ENCODE results near the gene PXN. TPM values are rescaled to one million over a fixed set of nuclear protein-coding genes. Genes with fewer than 3 reads are reported as not detected.

PXN gene
- total and polyA plus RNA-seq, 2 of the 13 experiments (the other 11 are each of a cell fraction or from before 2014, with no cell fraction given), result 13.6 to 14.2 TPM

DNA sequence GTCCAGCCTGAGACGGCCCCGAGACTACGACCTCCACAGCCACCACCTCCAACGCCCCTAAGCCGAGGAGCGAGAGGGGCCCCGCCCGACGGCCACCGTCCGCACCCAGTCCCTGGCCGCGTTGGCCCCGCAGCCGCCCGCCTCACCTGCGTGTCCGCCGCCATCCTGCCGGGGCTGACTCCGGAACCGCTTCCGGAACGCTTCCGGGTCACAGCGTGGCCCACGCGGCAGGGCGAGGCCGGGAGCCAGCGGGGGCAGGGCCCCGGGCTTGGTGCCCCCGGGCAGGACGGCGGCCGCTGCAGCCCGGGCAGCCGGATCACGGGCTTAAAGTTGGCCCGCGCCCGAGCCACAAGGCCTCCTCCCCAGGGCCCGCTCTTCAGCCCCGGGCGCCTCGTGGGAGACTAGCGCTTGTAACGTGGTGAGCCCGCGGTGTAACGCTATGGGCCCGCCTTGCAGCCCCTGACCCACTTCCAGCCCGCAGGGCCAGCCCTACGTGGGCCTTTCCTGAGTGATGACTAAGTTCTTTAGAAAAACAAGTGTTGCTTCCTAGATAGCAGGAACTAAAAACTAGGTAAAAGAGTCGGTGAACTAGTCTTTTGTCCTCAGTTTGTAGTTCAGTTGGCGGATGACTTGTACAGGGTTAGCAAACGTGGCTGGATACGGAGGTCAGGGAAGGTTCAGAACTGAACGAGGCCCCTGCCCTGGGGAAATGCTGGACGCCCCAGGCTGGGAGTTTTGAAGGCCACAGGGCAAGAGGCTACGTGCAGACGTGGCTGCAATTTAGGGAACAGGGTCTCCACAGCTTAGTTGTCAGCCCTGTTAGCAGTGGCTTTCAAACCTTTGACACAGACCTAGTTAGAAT, 70.8 kb downstream of the PXN start, which contains the start of gene GCN1 (continued):
- TF ChIP-seq, protein P1, sequence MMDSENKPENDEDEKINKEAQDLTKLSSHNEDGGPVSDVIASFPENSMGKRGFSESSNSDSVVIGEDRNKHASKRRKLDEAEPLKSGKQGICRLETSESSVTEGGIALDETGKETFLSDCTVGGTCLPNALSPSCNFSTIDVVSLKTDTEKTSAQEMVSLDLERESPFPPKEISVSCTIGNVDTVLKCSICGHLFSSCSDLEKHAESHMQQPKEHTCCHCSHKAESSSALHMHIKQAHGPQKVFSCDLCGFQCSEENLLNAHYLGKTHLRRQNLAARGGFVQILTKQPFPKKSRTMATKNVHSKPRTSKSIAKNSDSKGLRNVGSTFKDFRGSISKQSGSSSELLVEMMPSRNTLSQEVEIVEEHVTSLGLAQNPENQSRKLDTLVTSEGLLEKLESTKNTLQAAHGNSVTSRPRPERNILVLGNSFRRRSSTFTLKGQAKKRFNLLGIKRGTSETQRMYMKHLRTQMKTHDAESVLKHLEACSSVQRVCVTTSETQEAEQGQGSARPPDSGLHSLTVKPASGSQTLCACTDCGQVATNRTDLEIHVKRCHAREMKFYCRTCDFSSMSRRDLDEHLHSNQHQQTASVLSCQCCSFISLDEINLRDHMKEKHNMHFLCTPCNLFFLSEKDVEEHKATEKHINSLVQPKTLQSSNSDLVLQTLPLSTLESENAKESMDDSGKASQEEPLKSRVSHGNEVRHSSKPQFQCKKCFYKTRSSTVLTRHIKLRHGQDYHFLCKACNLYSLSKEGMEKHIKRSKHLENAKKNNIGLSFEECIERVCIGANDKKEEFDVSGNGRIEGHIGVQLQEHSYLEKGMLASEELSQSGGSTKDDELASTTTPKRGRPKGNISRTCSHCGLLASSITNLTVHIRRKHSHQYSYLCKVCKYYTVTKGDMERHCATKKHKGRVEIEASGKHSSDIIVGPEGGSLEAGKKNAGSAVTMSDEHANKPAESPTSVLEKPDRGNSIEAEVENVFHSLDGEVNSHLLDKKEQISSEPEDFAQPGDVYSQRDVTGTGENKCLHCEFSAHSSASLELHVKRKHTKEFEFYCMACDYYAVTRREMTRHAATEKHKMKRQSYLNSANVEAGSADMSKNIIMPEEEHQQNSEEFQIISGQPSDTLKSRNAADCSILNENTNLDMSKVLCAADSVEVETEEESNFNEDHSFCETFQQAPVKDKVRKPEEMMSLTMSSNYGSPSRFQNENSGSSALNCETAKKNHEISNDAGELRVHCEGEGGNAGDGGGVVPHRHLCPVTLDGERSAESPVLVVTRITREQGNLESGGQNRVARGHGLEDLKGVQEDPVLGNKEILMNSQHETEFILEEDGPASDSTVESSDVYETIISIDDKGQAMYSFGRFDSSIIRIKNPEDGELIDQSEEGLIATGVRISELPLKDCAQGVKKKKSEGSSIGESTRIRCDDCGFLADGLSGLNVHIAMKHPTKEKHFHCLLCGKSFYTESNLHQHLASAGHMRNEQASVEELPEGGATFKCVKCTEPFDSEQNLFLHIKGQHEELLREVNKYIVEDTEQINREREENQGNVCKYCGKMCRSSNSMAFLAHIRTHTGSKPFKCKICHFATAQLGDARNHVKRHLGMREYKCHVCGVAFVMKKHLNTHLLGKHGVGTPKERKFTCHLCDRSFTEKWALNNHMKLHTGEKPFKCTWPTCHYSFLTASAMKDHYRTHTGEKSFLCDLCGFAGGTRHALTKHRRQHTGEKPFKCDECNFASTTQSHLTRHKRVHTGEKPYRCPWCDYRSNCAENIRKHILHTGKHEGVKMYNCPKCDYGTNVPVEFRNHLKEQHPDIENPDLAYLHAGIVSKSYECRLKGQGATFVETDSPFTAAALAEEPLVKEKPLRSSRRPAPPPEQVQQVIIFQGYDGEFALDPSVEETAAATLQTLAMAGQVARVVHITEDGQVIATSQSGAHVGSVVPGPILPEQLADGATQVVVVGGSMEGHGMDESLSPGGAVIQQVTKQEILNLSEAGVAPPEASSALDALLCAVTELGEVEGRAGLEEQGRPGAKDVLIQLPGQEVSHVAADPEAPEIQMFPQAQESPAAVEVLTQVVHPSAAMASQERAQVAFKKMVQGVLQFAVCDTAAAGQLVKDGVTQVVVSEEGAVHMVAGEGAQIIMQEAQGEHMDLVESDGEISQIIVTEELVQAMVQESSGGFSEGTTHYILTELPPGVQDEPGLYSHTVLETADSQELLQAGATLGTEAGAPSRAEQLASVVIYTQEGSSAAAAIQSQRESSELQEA (CRISPR knock-in tag; IDR thresholded peaks at IDR 0.05; ENCODE audit: not compliant biosample characterization), result no peak
- TF ChIP-seq NFE2 (CRISPR knock-in tag; IDR thresholded peaks at IDR 0.05) (no peak), XBP1 (CRISPR knock-in tag; IDR thresholded peaks at IDR 0.05) (no peak), MBNL3 (CRISPR knock-in tag; conservative IDR thresholded peaks at IDR 0.05) (no peak), ZNF264 (CRISPR knock-in tag; IDR thresholded peaks at IDR 0.05) (no peak), ZNF615 (CRISPR knock-in tag; IDR thresholded peaks at IDR 0.05; ENCODE audit: borderline replicate concordance) (no peak), CCAR2 (optimal IDR thresholded peaks at IDR 0.05; ENCODE audit: low read depth, low read length) (no peak), ZFP62 (CRISPR knock-in tag; IDR thresholded peaks at IDR 0.05) (no peak), AGO1 (IDR thresholded peaks at IDR 0.05; ENCODE audit: low read depth, low read length, poor library complexity, severe bottlenecking) (peak; percentile 97), TRIM22 (IDR thresholded peaks at IDR 0.05) (no peak), HCFC1 (IDR thresholded peaks at IDR 0.05; ENCODE audit: low read depth, low read length) (peak; percentile 60; the same call in 1 of the 2 replicates), TAF15 (IDR thresholded peaks at IDR 0.05; ENCODE audit: low read depth, low read length, poor library complexity, severe bottlenecking) (peak; percentile 35), ZBTB20 (CRISPR knock-in tag; IDR thresholded peaks at IDR 0.05; ENCODE audit: borderline replicate concordance, low read depth) (peak; percentile 56), ZFP36L2 (CRISPR knock-in tag; IDR thresholded peaks at IDR 0.05) (no peak), BORCS8-MEF2B (CRISPR knock-in tag; IDR thresholded peaks at IDR 0.05) (peak; percentile 95), NFE2L1 (CRISPR knock-in tag; IDR thresholded peaks at IDR 0.05; ENCODE audit: borderline replicate concordance) (0 out of 2 replicates have a peak, but pooled peaks have one; percentile 80), PBX2 (CRISPR knock-in tag; IDR thresholded peaks at IDR 0.05) (no peak), U2AF2 (IDR thresholded peaks at IDR 0.05; ENCODE audit: low read depth, low read length) (no peak), THYN1 (CRISPR knock-in tag; IDR thresholded peaks at IDR 0.05; ENCODE audit: borderline replicate concordance, low read depth) (no peak)

Measured in HepG2 (cell line).